Measurements from ENCODE around the gene COL8A2.

Gene COL8A2

GRCh38 chr1:36157115-36157903 is 32.3 kb upstream of the COL8A2 start:
- DNase-seq, result no peak

- peak; percentile 47 for DNase-seq
These were observed 31.5 kb upstream of the COL8A2 start for GRCh38 chr1:36156329-36157114.

GRCh38 chr1:36155408-36156328 is 30.6 kb upstream of the COL8A2 start, which contains the start of gene MAP7D1:
MAP7D1 (plus strand) TSS chr1:36156160; CDS start chr1:36156418, 258 bp downstream.
- DNase-seq, result peak; percentile 84

GRCh38 chr1:36154765-36155407 is 29.9 kb upstream of the COL8A2 start:
- no peak for DNase-seq

- DNase-seq, result no peak
These were observed 29.3 kb upstream of the COL8A2 start for GRCh38 chr1:36154335-36154734.

- no peak for DNase-seq
These were observed 28.5 kb upstream of the COL8A2 start for GRCh38 chr1:36153476-36153875.

- peak; percentile 39 for DNase-seq
These were observed 26.8 kb upstream of the COL8A2 start for GRCh38 chr1:36151845-36152203.

GRCh38 chr1:36151134-36151844 is 26.3 kb upstream of the COL8A2 start:
- no peak for DNase-seq

- peak; percentile 72 for DNase-seq
These were observed 25.5 kb upstream of the COL8A2 start for GRCh38 chr1:36150296-36151133.

- DNase-seq, result no peak
These were observed 24.9 kb upstream of the COL8A2 start for GRCh38 chr1:36149973-36150295.

- peak; percentile 100 for DNase-seq
These were observed 24.4 kb upstream of the COL8A2 start, which contains the start of gene TRAPPC3 for GRCh38 chr1:36149237-36149972. TRAPPC3 (minus strand) TSS chr1:36149486; CDS start chr1:36149378, 108 bp downstream.

GRCh38 chr1:36148821-36149236 is 23.8 kb upstream of the COL8A2 start:
- DNase-seq, result no peak

- no peak for DNase-seq
These were observed 19.4 kb upstream of the COL8A2 start for GRCh38 chr1:36144413-36144812.

GRCh38 chr1:36143424-36143823 is 18.4 kb upstream of the COL8A2 start:
- no peak for DNase-seq

GRCh38 chr1:36142121-36142520 is 17.1 kb upstream of the COL8A2 start:
- no peak for DNase-seq

GRCh38 chr1:36139521-36139920 is 14.5 kb upstream of the COL8A2 start:
- DNase-seq, result no peak

- no peak for DNase-seq
These were observed 12.8 kb upstream of the COL8A2 start for GRCh38 chr1:36137776-36138175.

- no peak for DNase-seq
These were observed 12.2 kb upstream of the COL8A2 start for GRCh38 chr1:36137226-36137625.

GRCh38 chr1:36136535-36136934 is 11.5 kb upstream of the COL8A2 start:
- no peak for DNase-seq

- no peak for DNase-seq
These were observed 10.8 kb upstream of the COL8A2 start for GRCh38 chr1:36135796-36136195.

Measured in stimulated activated naive CD4-positive, alpha-beta T cell treated with Interleukin-2 at 50 U/mL for 16 hours (primary cell).